DMS53 treated with DMSO at 0.1 percent for 48 hours (cell line): Measurements from ENCODE around the gene PLA2G6.

Experiments used
- DNase-seq: peaks from one replicate; lab custom pipeline; 2025; ENCODE audit not compliant: unreplicated experiment; lab: John Stamatoyannopoulos, UW

Gene PLA2G6

GRCh38 chr22:38112381-38112780, 69.2 kb downstream of the PLA2G6 start:
- no peak for DNase-seq

GRCh38 chr22:38111925-38112355, 69.7 kb downstream of the PLA2G6 start:
- no peak for DNase-seq

GRCh38 chr22:38110863-38111852, 70.5 kb downstream of the PLA2G6 start:
- DNase-seq, result peak; percentile 10

- DNase-seq, result peak; percentile 46
These were observed 71.4 kb downstream of the PLA2G6 start, which contains the start of gene BAIAP2L2 for GRCh38 chr22:38110008-38110862. Gene BAIAP2L2, minus strand, starts transcription at chr22:38110684. Its CDS starts 159 bp downstream, at chr22:38110525.

GRCh38 chr22:38109371-38110001, 72.1 kb downstream of the PLA2G6 start:
- no peak for DNase-seq

- DNase-seq, result no peak
These were observed 72.9 kb downstream of the PLA2G6 start for GRCh38 chr22:38108561-38109319.

GRCh38 chr22:38107692-38108515, 73.7 kb downstream of the PLA2G6 start:
- DNase-seq, result no peak

GRCh38 chr22:38106814-38107578, 74.6 kb downstream of the PLA2G6 start:
- DNase-seq, result no peak

GRCh38 chr22:38104084-38104483, 77.5 kb downstream of the PLA2G6 start:
- DNase-seq, result no peak

GRCh38 chr22:38103641-38104040, 78.0 kb downstream of the PLA2G6 start:
- DNase-seq, result no peak

GRCh38 chr22:38098410-38099249, 83.0 kb downstream of the PLA2G6 start:
- DNase-seq, result no peak

- no peak for DNase-seq
These were observed 83.8 kb downstream of the PLA2G6 start for GRCh38 chr22:38097557-38098409.

- no peak for DNase-seq
These were observed 84.6 kb downstream of the PLA2G6 start for GRCh38 chr22:38097058-38097457.

GRCh38 chr22:38089474-38089851, 92.2 kb downstream of the PLA2G6 start:
- no peak for DNase-seq

GRCh38 chr22:38088629-38089473, 92.8 kb downstream of the PLA2G6 start:
- no peak for DNase-seq

GRCh38 chr22:38087855-38088254, 93.8 kb downstream of the PLA2G6 start:
- no peak for DNase-seq
